Psoas muscle (tissue), 8 donors: ENCODE results near the gene IGFLR1. TPM values are rescaled to one million over a fixed set of nuclear protein-coding genes. Genes with fewer than 3 reads are reported as not detected.

Experiments
- ATAC-seq, 4 donors: fragments of 200-7000 bp; cut with Tn5 transposase; one replicate each; pipeline ENCODE4 v1.9.1; 2020; ENCODE audit warnings: moderate library complexity in 3 of 4, mild to moderate bottlenecking in 2 of 4
- DNase-seq, 2 donors: peaks; one replicate each; pipeline ENCODE4 v3.0.0-alpha.2; 2020
- H3K27ac ChIP-seq: fragments of 200-600 bp; one replicate; pipeline ENCODE4 v1.8.0; 2022
- H3K27me3 ChIP-seq, 3 donors: fragments of 200-600 bp in 1 of 3; one replicate each; pipeline versions ENCODE4 v1.6.1 to v1.8.0; 2013 to 2022; ENCODE audit warnings: low read length in 2 of 3, mild to moderate bottlenecking in 2 of 3, moderate library complexity in 1 of 3; ENCODE audit not compliant: insufficient read depth in 3 of 3
- H3K36me3 ChIP-seq, 2 donors: fragments of 200-600 bp in 1 of 2; one replicate each; pipeline versions ENCODE4 v1.6.1 to v1.8.0; 2013 to 2022; ENCODE audit warnings: low read depth in 1 of 2, mild to moderate bottlenecking in 1 of 2, moderate library complexity in 1 of 2; ENCODE audit not compliant: insufficient read depth in 1 of 2
- H3K4me1 ChIP-seq: fragments of 200-600 bp; one replicate; pipeline ENCODE4 v1.8.0; 2022
- H3K4me3 ChIP-seq: fragments of 200-600 bp; one replicate; pipeline ENCODE4 v1.8.0; 2022; ENCODE audit warnings: mild to moderate bottlenecking
- H3K9me3 ChIP-seq: fragments of 200-600 bp; one replicate; pipeline ENCODE4 v1.8.0; 2022
- WGBS, 3 donors: extraction: QIAGEN DNeasy Blood & Tissue Kit; methylation state at CpG; one replicate each; pipeline versions ENCODE4 v1.1.6 to v1.1.7; 2013; 5-methylcytosine and 5-hydroxymethylcytosine counted together
- intact Hi-C, 2 donors: fragments of 100-400 bp; cut with DNase I; formaldehyde crosslinking; loops; one replicate each; pipeline versions ENCODE4 v1.11.0 to v1.14.2; 2022
- polyA plus RNA-seq, 3 donors: library from polyadenylated mRNA; stranded (reverse); fragments of 200-250 nt; gene quantifications; one replicate each; pipeline ENCODE4 v1.2.3, GENCODE V29; 2013
- total RNA-seq, 4 donors: library from RNA; stranded (reverse); fragmentation: NEBNext Ultra II Directional in 2 of 4; extraction: Animal tissue kit (Norgen Biotek cat#: 25700) in 2 of 4; gene quantifications; one replicate each; pipeline versions ENCODE4 v1.2.1 to v1.2.4, GENCODE V29; 2021 to 2023
- TF ChIP-seq, protein P1 (sequence below): fragments of 200-600 bp; IDR thresholded peaks from one replicate; pipeline ENCODE4 v1.8.0; 2022; ENCODE audit warnings: antibody characterized with exemption
- donor health status: healthy with polysubstance abuse.
- donor health status: DM: no; HTN: no; CAD: no; lungs with moderate emphysema.
- donor health status: Bipolar disorder and iron deficiency.
- donor health status: healthy.
- donor health status: DM: yes; HTN: yes; CAD: no.
- donor health status: DM: no; HTN: no; CAD: no.
- donor health status: DM: no; HTN: no; CAD: no.
- donor health status: DM: yes; HTN: yes; CAD: no.

Gene IGFLR1
- total and polyA plus RNA-seq, 7 donors = 2.0 to 12.4 (median 5.8) TPM

DNA sequence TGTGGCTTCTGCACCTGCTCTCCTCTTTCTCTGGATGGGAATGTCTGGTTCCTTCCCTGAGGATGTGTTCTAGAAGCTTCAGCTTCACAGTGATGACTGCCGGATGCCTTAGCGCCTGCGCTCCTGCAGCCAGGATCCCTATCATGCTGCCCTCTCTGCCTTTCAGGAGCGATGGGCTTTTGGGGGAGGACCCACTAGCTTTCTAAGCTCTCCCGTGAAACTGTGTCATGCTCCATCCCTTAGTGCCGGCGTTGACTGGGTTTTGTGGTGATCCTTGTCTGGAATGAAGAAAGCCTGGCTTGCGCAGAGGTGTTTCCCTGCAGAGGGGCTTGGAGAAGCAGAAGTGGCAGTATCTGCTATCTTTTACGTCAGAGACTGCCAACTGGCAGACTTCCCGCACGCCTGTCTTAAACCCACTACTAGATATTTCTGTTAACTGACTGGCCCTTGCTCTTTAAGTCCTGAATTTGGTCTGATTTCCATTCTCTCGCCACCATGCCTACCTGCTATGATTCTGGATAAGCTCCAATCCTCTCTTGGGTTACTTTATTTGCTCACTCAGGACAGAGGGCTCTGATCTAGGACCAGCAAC is 28.3 kb downstream of the IGFLR1 start:
- Histone ChIP-seq H3K4me1 (peaks cover 12% of the 10 kb centered on the region), H3K27me3 (no peaks in the 10 kb centered on the region), H3K27ac (no peak overlapping the region), H3K4me3 (no peak overlapping the region), H3K36me3 (no peaks in the 10 kb centered on the region), H3K9me3 (no peaks in the 10 kb centered on the region)
- TF ChIP-seq, protein P1, sequence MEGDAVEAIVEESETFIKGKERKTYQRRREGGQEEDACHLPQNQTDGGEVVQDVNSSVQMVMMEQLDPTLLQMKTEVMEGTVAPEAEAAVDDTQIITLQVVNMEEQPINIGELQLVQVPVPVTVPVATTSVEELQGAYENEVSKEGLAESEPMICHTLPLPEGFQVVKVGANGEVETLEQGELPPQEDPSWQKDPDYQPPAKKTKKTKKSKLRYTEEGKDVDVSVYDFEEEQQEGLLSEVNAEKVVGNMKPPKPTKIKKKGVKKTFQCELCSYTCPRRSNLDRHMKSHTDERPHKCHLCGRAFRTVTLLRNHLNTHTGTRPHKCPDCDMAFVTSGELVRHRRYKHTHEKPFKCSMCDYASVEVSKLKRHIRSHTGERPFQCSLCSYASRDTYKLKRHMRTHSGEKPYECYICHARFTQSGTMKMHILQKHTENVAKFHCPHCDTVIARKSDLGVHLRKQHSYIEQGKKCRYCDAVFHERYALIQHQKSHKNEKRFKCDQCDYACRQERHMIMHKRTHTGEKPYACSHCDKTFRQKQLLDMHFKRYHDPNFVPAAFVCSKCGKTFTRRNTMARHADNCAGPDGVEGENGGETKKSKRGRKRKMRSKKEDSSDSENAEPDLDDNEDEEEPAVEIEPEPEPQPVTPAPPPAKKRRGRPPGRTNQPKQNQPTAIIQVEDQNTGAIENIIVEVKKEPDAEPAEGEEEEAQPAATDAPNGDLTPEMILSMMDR = no peak
- ATAC-seq (no peak), DNase-seq (no peak)
- 76 to 82% (median 80%) methylated on average over 12 of the region's 12 CpGs for WGBS, 3 donors
- intact Hi-C loops = no loop called here

DNA sequence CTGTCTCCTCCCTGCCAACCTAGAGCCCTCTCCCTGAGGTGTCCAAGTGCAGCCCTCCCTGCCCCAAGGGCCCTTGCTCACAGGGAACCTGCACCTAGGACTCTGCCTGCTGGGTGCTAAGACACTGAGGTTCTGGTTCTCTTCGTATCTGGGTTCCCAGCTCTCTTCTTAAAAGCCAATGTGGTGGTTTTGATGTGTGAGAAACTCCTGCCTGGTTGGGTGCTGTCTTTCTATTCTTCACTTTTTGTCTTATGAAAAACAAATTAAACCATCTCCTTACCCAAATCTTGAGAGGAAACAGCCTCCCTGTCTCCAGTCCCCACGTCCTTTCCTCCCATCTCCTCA is 28.8 kb downstream of the IGFLR1 start:
- Histone ChIP-seq H3K27me3 (no peaks in the 10 kb centered on the region), H3K4me1 (peaks cover 10% of the 10 kb centered on the region), H3K4me3 (no peak overlapping the region), H3K9me3 (no peaks in the 10 kb centered on the region), H3K36me3 (no peaks in the 10 kb centered on the region), H3K27ac (no peak overlapping the region)
- whole genome bisulfite sequencing, 3 donors = 69 to 78% (median 70%) methylated on average over 2 of the region's 2 CpGs
- no peak for DNase-seq
- TF ChIP-seq, protein P1 = no peak
- intact Hi-C loops = no loop called here
- ATAC-seq = no peak

DNA sequence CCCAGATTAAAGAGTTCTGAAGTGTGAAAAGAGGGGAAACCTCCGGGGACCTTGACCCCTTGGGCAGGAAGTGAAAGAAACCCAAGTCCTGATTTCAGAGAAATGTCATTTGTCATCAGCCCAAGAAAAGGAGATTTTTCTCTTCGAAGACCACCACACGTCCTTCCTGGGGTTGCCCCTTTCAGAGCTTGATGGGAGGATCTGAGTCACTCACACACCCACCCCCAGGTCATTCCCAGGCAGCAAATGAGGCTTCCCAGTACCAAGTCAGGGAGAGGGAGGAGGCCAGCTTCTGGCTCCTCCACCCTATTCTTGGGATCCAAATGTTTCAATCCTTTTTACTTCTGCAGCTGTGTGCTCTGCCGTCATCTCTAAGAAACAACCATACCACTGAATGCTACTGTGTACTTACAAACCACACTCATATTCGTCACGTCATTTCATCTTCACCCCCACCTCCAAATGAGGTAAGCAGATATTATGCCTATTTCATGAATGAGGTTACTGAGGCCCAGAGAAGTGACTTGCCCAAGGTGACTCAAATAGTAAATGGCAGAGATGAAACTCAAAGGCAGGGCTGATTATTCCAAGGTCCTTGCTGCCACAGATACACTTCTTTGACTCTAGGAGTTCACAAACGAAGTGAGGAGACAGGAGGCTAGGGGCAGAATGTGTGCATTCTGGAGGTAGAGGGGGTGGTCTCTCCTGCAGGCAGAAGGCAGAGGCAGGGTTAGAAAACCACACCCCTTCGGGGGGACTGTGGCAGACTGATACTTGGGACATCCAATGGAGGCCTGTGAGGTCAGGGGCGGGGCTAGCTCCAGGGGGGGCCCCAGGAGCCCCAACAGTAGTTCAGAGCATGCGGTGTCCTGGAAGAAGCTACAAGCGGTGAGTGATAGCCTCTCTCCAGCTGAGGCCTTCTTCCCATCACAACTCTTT is 29.4 kb downstream of the IGFLR1 start:
- DNase-seq (no peak), ATAC-seq (no peak)
- WGBS, 3 donors = 70 to 81% (median 72%) methylated on average over 11 of the region's 11 CpGs
- intact Hi-C loops = no loop called here
- Histone ChIP-seq H3K4me1 (peaks cover 10% of the 10 kb centered on the region), H3K4me3 (no peak overlapping the region), H3K27ac (no peak overlapping the region), H3K27me3 (no peaks in the 10 kb centered on the region), H3K9me3 (no peaks in the 10 kb centered on the region), H3K36me3 (no peaks in the 10 kb centered on the region)
- TF ChIP-seq, protein P1 = no peak

DNA sequence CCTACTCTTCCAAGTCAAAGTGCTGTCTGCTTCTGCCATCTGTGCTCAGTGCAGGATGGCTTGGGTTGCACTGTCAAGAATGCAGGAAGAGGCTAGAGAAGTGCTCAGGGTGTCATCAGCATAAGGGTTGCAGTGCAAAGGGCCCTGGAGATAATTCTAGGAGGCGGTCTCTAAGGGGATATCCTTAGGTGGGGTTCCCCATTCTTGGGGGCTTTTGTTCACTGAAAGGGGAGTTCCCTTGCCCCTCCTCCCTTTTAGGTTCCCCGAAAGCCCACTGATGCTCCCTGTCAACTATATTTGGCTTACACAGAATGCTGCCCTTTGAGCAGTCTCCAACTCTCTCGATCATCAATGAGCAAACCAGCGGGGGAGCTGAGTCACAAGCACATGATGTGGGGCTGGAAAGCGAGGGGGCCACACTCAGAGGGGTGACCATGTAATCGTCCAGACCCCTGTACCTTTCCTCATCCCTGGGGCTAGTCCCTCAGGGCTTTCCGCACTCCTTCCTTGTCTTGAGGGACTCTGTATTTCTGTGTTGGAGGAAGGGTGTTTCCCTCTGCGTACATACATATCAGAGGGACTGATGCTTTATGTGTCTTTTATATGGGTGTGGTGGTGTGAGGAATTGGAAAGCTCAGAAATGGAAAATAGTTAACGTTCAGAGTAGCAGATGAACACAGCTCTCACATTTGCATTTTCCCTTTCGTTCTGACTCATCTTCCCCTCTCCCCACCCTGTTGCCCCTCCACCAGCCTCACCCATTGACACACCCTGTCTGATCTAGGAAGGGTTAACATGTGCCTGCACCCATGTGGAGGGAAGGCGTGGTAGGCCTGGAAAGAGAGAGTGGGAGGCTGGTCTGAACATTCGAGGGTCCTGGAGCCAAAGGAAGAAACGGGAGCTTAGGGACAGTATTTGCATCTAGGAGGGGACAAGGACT is 31.2 kb downstream of the IGFLR1 start:
- Histone ChIP-seq H3K4me1 (peaks cover 9% of the 10 kb centered on the region), H3K36me3 (no peaks in the 10 kb centered on the region), H3K9me3 (no peaks in the 10 kb centered on the region), H3K27ac (no peak overlapping the region), H3K27me3 (no peaks in the 10 kb centered on the region), H3K4me3 (no peak overlapping the region)
- no peak for DNase-seq
- TF ChIP-seq, protein P1 = no peak
- intact Hi-C loops = no loop called here
- 55 to 64% (median 57%) methylated on average over 13 of the region's 13 CpGs for WGBS, 3 donors
- no peak for ATAC-seq
